Hematopoietic multipotent progenitor cell treated with erythropoietin and hydrocortisone succinate and interleukin-3 and kit ligand, for 15 days (in vitro differentiated cells): ENCODE results near the gene AP5Z1.

Experiments
- DNase-seq: peaks from one replicate; pipeline ENCODE4 v3.0.0-alpha.2; 2015; ENCODE audit warnings: low spot score

AP5Z1 gene

DNA sequence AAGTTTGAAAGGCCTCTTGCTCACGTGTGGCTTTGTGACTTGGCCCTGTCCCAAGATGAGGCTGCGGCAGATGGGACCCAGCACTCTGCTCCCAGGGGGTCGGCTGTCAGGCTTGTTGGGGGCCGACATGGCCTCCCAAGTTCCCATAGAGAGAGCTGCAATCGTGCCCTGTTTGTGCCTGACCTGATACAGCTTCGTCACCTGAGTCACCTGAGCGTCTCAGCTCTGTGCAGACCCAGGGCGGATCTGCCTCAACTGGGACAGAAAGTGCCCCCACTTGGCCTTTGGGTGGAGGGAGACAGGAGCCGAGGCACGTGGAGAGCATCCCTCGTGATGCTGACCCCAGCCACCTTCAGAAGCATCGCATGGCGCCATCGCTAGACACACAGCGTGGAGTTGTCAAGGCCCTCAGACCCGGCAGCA lies 64.7 kb downstream of the AP5Z1 start:
- DNase-seq = no peak
